Upper lobe of right lung (tissue), 1 donor: Measurements from ENCODE around the gene ETFB. TPM values are rescaled to one million over a fixed set of nuclear protein-coding genes. Genes with fewer than 3 reads are reported as not detected.

ENCODE experiments used
- ATAC-seq: fragments of 200-7000 bp; cut with Tn5 transposase; one replicate; pipeline ENCODE4 v1.9.1; 2020; ENCODE audit warnings: mild to moderate bottlenecking, moderate library complexity
- DNase-seq: peaks from one replicate; pipeline ENCODE4 v3.0.0-alpha.2; 2020
- H3K27ac ChIP-seq: fragments of 200-600 bp; one replicate; pipeline ENCODE4 v1.8.0; 2022
- H3K27me3 ChIP-seq: fragments of 200-600 bp; one replicate; pipeline ENCODE4 v1.8.0; 2022; ENCODE audit warnings: mild to moderate bottlenecking
- H3K36me3 ChIP-seq: fragments of 200-600 bp; one replicate; pipeline ENCODE4 v1.8.0; 2022
- H3K4me1 ChIP-seq: fragments of 200-600 bp; one replicate; pipeline ENCODE4 v1.8.0; 2022
- H3K4me3 ChIP-seq: fragments of 200-600 bp; one replicate; pipeline ENCODE4 v1.8.0; 2022; ENCODE audit warnings: mild to moderate bottlenecking
- H3K9me3 ChIP-seq: fragments of 200-600 bp; one replicate; pipeline ENCODE4 v1.8.0; 2022
- CTCF ChIP-seq: fragments of 200-600 bp; IDR thresholded peaks from one replicate; pipeline ENCODE4 v1.8.0; 2022; ENCODE audit warnings: antibody characterized with exemption
- intact Hi-C: fragments of 100-400 bp; cut with DNase I; formaldehyde crosslinking; loops from one replicate; pipeline ENCODE4 v1.11.0; 2022
- total RNA-seq: library from RNA; stranded (reverse); fragmentation: NEBNext Ultra II Directional; extraction: Animal tissue kit (Norgen Biotek cat#: 25700); gene quantifications from one replicate; pipeline ENCODE4 v1.2.1, GENCODE V29; 2021
- donor health status: DM: no; HTN: yes; CAD: no; lungs with severe emphysema.

The ETFB gene
- total RNA-seq, 1 donor from 2014 or later: 54.5 TPM

- no peak for TF ChIP-seq CTCF
- Histone ChIP-seq H3K9me3 (no peaks in the 10 kb centered on the region), H3K36me3 (no peaks in the 10 kb centered on the region), H3K27ac (no peak overlapping the region), H3K4me1 (peaks cover 11% of the 10 kb centered on the region), H3K27me3 (no peaks in the 10 kb centered on the region), H3K4me3 (no peak overlapping the region)
- intact Hi-C loops: no loop called here
- DNase-seq: no peak
- ATAC-seq: no peak
These were observed 28.2 kb downstream of the ETFB start for GRCh38 chr19:51337861-51338562.

- intact Hi-C loops: no loop called here
- ATAC-seq: no peak
These were observed 28.9 kb downstream of the ETFB start for GRCh38 chr19:51337141-51337860.

GRCh38 chr19:51333836-51334460 is 32.2 kb downstream of the ETFB start:
- no peak for TF ChIP-seq CTCF
- intact Hi-C loops: no loop called here
- DNase-seq: no peak

More at GRCh38 chr19:51337141-51337860, 28.9 kb downstream of the ETFB start:
- no peak for DNase-seq
- H3K27ac ChIP-seq: no peak overlapping the region
- no peak overlapping the region for H3K4me3 ChIP-seq
- H3K9me3 ChIP-seq: no peaks in the 10 kb centered on the region
- H3K36me3 ChIP-seq: no peaks in the 10 kb centered on the region
- no peak for TF ChIP-seq CTCF
- no peaks in the 10 kb centered on the region for H3K27me3 ChIP-seq
- peaks cover 11% of the 10 kb centered on the region for H3K4me1 ChIP-seq

GRCh38 chr19:51331716-51332115 is 34.5 kb downstream of the ETFB start:
- no peak for DNase-seq
- Histone ChIP-seq H3K4me3 (no peak overlapping the region), H3K27me3 (peaks cover 36% of the 10 kb centered on the region), H3K9me3 (no peaks in the 10 kb centered on the region), H3K4me1 (peaks cover 6% of the 10 kb centered on the region), H3K27ac (no peak overlapping the region), H3K36me3 (no peaks in the 10 kb centered on the region)
- intact Hi-C loops: no loop called here
- no peak for ATAC-seq
- TF ChIP-seq CTCF: no peak

More at GRCh38 chr19:51333836-51334460, 32.2 kb downstream of the ETFB start:
- H3K4me3 ChIP-seq: no peak overlapping the region
- H3K27ac ChIP-seq: no peak overlapping the region
- H3K27me3 ChIP-seq: peaks cover 13% of the 10 kb centered on the region
- H3K9me3 ChIP-seq: no peaks in the 10 kb centered on the region
- ATAC-seq: no peak
- H3K36me3 ChIP-seq: no peaks in the 10 kb centered on the region
- peaks cover 7% of the 10 kb centered on the region for H3K4me1 ChIP-seq

GRCh38 chr19:51331193-51331592 is 35.0 kb downstream of the ETFB start:
- H3K27me3 ChIP-seq: peaks cover 40% of the 10 kb centered on the region
- no peak for TF ChIP-seq CTCF
- no peak for ATAC-seq
- H3K9me3 ChIP-seq: no peaks in the 10 kb centered on the region
- H3K27ac ChIP-seq: no peak overlapping the region
- no peak overlapping the region for H3K4me3 ChIP-seq
- peaks cover 6% of the 10 kb centered on the region for H3K4me1 ChIP-seq
- no peak for DNase-seq
- H3K36me3 ChIP-seq: no peaks in the 10 kb centered on the region
- intact Hi-C loops: no loop called here
